Muscle of leg (tissue), 11 donors: ENCODE measurements around the gene C2CD2L. TPM values are rescaled to one million over a fixed set of nuclear protein-coding genes. Genes with fewer than 3 reads are reported as not detected.

Experiments used
- DNase-seq: peaks from one replicate; pipeline ENCODE4 v3.0.0; 2013
- H3K27ac ChIP-seq: one replicate; pipeline ENCODE4 v1.5.1; 2013; ENCODE audit warnings: mild to moderate bottlenecking, low read length, control low read depth
- H3K27me3 ChIP-seq: one replicate; pipeline ENCODE4 v1.6.1; 2013; ENCODE audit warnings: low read length; ENCODE audit not compliant: control insufficient read depth, insufficient read depth
- H3K36me3 ChIP-seq: one replicate; pipeline ENCODE4 v1.6.1; 2013; ENCODE audit warnings: low read length; ENCODE audit not compliant: control insufficient read depth, insufficient read depth
- H3K4me1 ChIP-seq: one replicate; pipeline ENCODE4 v1.6.1; 2013; ENCODE audit warnings: low read length; ENCODE audit not compliant: control insufficient read depth, insufficient read depth
- H3K4me3 ChIP-seq: one replicate; pipeline ENCODE4 v1.5.1; 2013; ENCODE audit warnings: low read length, control low read depth
- H3K9me3 ChIP-seq: replicated peaks from 2 replicates; pipeline ENCODE4 v1.6.1; 2013; ENCODE audit warnings: low read depth, low read length; ENCODE audit not compliant: control insufficient read depth
- WGBS: methylation state at CpG from one replicate; pipeline ENCODE4 v1.1.5; 2013; ENCODE audit warnings: missing lambda C conversion rate; ENCODE audit not compliant: insufficient coverage; 5-methylcytosine and 5-hydroxymethylcytosine counted together
- polyA plus RNA-seq, 8 donors: library from polyadenylated mRNA; unstranded; fragments of 120-200 nt; gene quantifications; one replicate each; pipeline versions ENCODE4 v1.2.1 to v1.2.3, GENCODE V29; 2013; ENCODE audit warnings: inconsistent platforms in 1 of 8, low replicate concordance in 1 of 8; ENCODE audit not compliant: insufficient read length in 8 of 8, insufficient read depth in 1 of 8
- total RNA-seq: library from RNA; stranded (reverse); fragments of 120-200 nt; gene quantifications from one replicate; pipeline ENCODE4 v1.2.4, GENCODE V29; 2013

C2CD2L gene
- total and polyA plus RNA-seq, 9 donors = 4.3 to 9.4 (median 7.5) TPM

DNA sequence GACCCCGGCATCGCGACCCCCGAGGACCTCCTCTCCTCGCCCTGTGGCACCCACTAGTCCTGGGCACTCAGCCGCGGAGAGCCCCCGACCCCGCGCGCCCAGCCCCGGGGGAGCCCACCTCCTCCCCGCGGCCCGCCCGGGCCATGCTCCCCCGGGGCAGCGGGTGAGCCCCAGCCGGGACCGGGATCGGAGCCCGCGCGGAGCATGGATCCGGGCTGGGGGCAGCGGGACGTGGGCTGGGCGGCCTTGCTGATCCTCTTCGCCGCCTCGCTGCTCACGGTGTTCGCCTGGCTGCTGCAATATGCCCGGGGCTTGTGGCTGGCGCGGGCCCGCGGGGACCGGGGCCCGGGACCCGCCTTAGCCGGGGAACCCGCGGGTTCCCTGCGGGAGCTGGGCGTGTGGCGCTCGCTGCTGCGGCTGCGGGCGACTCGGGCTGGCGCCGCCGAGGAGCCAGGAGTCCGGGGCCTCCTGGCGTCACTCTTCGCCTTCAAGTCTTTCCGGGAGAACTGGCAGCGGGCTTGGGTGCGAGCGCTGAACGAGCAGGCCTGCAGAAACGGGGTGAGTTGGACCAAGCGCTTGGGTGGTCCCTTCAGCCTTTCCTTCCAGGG is 498 bp downstream of the C2CD2L start:
- peaks cover 28% of the 10 kb centered on the region for H3K36me3 ChIP-seq
- H3K27me3 ChIP-seq = no peaks in the 10 kb centered on the region
- WGBS = under 1% methylated on average over 63 of the region's 65 CpGs
- no peak for DNase-seq
- no peaks in the 10 kb centered on the region for H3K9me3 ChIP-seq
- peak overlapping the region; percentile 81 for H3K4me3 ChIP-seq
- H3K4me1 ChIP-seq = peaks cover 31% of the 10 kb centered on the region
- no peak overlapping the region for H3K27ac ChIP-seq

DNA sequence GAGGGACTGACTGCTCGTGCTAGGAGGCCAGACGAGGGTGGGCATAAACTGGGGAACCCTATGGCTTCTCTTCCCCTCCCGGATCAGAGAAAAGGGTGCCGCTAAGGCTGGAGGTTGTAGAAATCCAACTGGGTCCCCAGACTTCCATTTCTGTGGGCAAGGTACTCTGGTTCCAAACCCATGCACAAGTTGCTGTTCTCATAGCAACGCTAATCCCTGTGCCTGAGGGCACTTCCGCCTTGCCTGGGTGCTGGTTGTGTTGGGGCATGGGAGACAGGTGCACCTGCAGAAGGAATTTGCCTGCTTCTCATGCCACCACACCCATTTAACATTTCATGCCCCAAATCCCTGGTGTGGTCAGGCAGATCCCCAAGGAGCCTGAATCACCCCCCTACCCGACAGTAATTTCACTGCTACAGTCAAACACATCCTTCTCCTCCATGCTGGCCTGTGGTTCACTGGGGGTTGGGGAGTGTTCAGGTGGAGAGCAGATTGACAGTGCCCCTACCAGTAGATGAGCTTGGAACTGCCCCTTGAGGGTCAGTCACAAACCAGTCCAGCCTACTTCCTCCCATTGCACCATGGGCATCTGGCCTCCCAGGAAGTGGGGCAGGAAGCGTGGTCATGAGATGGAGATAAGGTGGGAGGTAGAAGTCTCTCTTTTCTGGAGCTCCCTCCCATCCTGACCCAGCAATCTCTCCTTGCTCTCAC is 1.2 kb downstream of the C2CD2L start:
- 17% methylated on average over 2 of the region's 8 CpGs for WGBS
- no peak for DNase-seq
- peaks cover 35% of the 10 kb centered on the region for H3K36me3 ChIP-seq

DNA sequence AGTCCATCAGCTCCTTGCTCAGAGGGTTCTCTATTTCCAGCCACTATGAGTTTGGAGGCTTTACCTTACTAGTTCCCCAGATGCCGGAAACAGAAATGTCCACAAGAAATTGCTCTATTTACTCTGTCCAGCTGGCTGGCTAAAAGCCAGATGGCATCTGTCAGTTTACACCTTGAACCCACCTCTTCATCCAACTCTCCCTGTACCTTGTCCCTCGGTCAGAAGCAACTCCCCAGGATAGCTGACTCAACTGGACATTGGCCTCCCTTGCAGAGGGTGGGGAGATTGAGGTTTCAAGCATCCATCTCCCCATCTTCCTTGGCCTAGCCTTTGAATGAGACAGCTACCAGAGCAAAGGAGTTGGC is 1.7 kb downstream of the C2CD2L start:
- peak overlapping the region; percentile 81 for H3K4me3 ChIP-seq
- peaks cover 24% of the 10 kb centered on the region for H3K4me1 ChIP-seq
- WGBS = 83% methylated on average over 1 of the region's 2 CpGs
- H3K36me3 ChIP-seq = peaks cover 39% of the 10 kb centered on the region
- H3K27me3 ChIP-seq = no peaks in the 10 kb centered on the region
- no peaks in the 10 kb centered on the region for H3K9me3 ChIP-seq
- DNase-seq = no peak
- H3K27ac ChIP-seq = no peak overlapping the region

More for the DNA sequence above, 1.2 kb downstream of the C2CD2L start:
- peak overlapping the region; percentile 81 for H3K4me3 ChIP-seq
- peaks cover 24% of the 10 kb centered on the region for H3K4me1 ChIP-seq
- H3K9me3 ChIP-seq = no peaks in the 10 kb centered on the region
- no peaks in the 10 kb centered on the region for H3K27me3 ChIP-seq
- no peak overlapping the region for H3K27ac ChIP-seq

DNA sequence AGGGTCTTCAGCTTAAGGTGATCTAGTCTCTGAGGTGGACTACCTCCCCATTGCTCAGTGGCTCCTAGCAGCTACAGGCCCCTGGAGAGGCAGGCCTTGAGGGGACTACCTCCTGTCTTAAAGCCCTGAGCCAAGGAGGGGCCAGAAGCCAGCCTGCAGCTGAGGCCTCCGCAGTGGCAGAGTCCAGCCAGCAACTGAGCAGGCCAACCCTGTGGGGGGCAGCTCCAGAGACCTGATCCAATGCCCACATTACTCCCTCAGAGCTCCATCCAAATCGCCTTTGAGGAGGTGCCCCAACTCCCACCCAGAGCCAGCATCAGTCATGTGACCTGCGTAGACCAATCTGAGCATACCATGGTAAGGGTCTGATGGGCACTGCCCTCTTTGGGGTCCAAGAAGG is 2.7 kb downstream of the C2CD2L start:
- Histone ChIP-seq H3K9me3 (no peaks in the 10 kb centered on the region), H3K36me3 (peaks cover 46% of the 10 kb centered on the region), H3K4me1 (peaks cover 24% of the 10 kb centered on the region), H3K27ac (no peak overlapping the region), H3K27me3 (no peaks in the 10 kb centered on the region), H3K4me3 (no peak overlapping the region)
- WGBS = 80% methylated on average over 2 of the region's 3 CpGs
- DNase-seq = no peak

DNA sequence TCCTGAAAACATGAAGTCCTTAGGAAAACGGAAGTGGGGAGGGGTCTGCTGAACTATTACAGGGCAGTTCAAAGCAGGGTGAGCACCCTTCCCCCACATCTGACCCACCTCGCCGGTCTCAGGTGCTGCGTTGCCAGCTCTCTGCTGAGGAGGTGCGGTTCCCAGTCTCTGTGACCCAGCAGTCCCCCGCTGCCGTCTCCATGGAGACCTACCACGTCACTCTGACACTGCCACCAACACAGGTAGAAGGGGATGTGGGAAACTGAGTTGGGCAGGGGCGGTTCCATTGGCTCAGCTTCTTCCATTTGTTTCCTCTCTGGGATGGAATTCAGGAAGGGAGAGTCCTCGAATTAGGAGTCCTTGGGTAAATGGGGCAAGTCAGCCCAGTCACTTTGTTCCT is 3.3 kb downstream of the C2CD2L start:
- Histone ChIP-seq H3K27me3 (no peaks in the 10 kb centered on the region), H3K36me3 (peaks cover 50% of the 10 kb centered on the region)
- 87% methylated on average over 2 of the region's 10 CpGs for WGBS

DNA sequence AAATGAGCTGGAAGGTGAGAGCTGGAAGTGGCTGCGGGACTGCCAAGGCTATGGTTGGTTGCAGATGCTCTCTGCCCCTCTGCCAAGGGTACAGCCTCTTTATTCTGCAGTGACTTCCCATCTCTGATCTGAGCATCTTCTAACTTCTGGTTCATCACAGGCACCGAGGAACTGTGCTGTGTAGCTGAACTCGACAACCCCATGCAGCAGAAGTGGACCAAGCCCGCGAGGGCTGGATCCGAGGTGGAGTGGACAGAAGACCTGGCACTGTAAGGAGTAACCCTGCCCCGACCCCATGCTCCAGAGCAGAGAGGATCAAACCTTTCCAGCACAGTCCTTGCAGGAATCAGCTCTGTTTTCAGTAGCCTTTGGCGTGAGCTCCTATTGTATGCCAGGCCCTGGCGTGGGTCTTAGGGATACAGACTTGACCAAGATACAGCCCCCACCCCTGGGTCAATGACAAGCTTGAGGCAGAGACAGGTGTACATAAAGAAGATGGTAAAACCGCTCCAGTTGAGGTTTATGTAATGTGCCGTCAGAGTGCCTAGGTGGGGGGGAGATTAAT is 4.3 kb downstream of the C2CD2L start:
- H3K36me3 ChIP-seq = peaks cover 60% of the 10 kb centered on the region
- H3K4me1 ChIP-seq = peaks cover 18% of the 10 kb centered on the region
- no peaks in the 10 kb centered on the region for H3K9me3 ChIP-seq
- DNase-seq = no peak
- no peak overlapping the region for H3K27ac ChIP-seq
- H3K4me3 ChIP-seq = no peak overlapping the region
- WGBS = 90% methylated on average over 10 of the region's 11 CpGs
- no peaks in the 10 kb centered on the region for H3K27me3 ChIP-seq

More for the DNA sequence above, 3.3 kb downstream of the C2CD2L start:
- H3K4me3 ChIP-seq = no peak overlapping the region
- H3K9me3 ChIP-seq = no peaks in the 10 kb centered on the region
- DNase-seq = no peak
- H3K4me1 ChIP-seq = peaks cover 24% of the 10 kb centered on the region
- no peak overlapping the region for H3K27ac ChIP-seq

DNA sequence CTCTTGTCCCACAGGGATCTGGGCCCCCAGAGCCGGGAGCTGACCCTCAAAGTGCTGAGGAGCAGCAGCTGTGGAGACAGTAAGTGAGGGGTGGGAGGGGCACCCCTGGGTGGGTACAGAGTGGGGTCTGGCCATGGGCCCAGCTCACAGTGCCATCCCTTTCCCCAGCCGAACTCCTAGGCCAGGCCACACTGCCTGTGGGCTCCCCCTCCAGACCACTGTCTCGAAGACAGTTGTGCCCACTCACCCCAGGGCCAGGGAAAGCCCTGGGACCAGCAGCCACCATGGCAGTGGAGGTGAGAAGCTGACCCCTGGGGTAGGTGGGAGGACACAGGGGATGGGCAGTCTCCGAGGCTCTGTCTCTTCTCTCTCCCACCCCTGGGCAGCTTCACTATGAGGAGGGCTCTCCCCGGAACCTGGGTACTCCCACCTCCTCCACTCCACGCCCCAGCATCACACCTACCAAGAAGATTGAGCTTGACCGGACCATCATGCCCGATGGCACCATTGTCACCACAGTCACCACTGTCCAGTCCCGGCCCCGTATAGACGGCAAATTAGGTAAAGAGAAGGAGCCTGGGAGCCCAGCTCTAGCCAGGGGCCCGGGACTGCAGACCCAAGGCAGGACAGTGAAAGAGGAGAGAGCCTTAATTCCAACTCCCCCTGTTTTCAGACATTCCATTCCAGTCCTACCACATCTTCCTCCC is 5.3 kb downstream of the C2CD2L start:
- Histone ChIP-seq H3K27me3 (no peaks in the 10 kb centered on the region), H3K4me1 (peaks cover 12% of the 10 kb centered on the region), H3K9me3 (no peaks in the 10 kb centered on the region), H3K36me3 (peaks cover 68% of the 10 kb centered on the region), H3K27ac (no peak overlapping the region), H3K4me3 (no peak overlapping the region)
- DNase-seq = no peak
- 100% methylated on average over 1 of the region's 12 CpGs for WGBS

DNA sequence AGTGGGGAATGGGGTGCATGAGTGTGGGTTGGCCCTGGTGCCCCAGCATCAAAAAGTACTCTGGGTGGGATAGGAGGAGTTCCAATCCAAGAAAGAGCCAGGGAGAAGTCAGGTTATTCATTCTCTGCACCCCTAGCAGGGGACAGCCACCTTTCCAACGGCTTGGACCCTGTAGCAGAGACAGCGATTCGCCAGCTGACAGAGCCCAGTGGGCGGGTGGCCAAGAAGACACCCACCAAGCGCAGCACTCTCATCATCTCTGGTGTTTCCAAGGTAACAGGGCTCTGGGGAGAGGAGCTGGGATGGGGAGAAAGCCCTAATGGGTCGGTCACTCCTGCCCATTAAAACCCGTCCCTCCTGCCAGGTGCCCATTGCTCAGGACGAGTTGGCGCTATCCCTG is 6.6 kb downstream of the C2CD2L start:
- no peaks in the 10 kb centered on the region for H3K27me3 ChIP-seq
- WGBS = 98% methylated on average over 8 of the region's 9 CpGs
- no peak for DNase-seq
- peaks cover 4% of the 10 kb centered on the region for H3K4me1 ChIP-seq
- H3K27ac ChIP-seq = no peak overlapping the region
- H3K36me3 ChIP-seq = peaks cover 68% of the 10 kb centered on the region
- no peak overlapping the region for H3K4me3 ChIP-seq
- no peaks in the 10 kb centered on the region for H3K9me3 ChIP-seq

DNA sequence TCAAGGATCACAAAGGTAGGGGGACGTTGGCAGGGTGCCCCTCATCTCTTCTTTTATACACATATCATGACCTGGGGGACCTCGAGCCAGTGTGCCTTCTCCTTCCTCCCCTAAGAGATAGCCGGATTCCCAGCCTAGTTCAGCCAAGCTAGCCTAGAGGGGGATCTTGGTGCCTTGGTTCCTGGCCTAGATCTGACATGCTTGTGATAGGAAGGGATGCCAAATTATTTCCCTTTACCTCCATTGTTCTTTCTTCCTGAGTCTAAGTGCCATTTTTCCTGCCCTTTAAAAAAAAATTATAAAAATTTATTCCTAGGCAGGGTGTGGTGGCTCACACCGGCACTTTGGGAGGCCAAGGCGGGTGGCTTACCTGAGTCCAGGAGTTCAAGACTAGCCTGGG is 7.2 kb downstream of the C2CD2L start:
- Histone ChIP-seq H3K4me3 (no peak overlapping the region), H3K27me3 (no peaks in the 10 kb centered on the region), H3K36me3 (peaks cover 68% of the 10 kb centered on the region), H3K4me1 (no peaks in the 10 kb centered on the region), H3K27ac (no peak overlapping the region), H3K9me3 (no peaks in the 10 kb centered on the region)
- no peak for DNase-seq
- no CpG with 5 or more reads among the region's 5 CpGs for WGBS
